Caki2 (cell line): ENCODE measurements around the gene SETD3. TPM values are rescaled to one million over a fixed set of nuclear protein-coding genes. Genes with fewer than 3 reads are reported as not detected.

ENCODE experiments used
- DNase-seq: peaks from one replicate; pipeline ENCODE4 v3.0.0-alpha.2; 2015; ENCODE audit warnings: low read depth
- in situ Hi-C: cut with HindIII; loops from 2 replicates; pipeline ENCODE4 v1.10.0; 2016; ENCODE audit warnings: low sequenced_read_pairs, low pct_unique_long_range_greater_than_20kb, mixed read lengths
- total RNA-seq: library from RNA; depleted of rRNA; stranded (reverse); fragments of >200 nt; shearing (Covaris generic); gene quantifications from 2 replicates; pipeline ENCODE4 v1.2.3, GENCODE V29; 2014; ENCODE audit warnings: low replicate concordance

The SETD3 gene
- total RNA-seq, 1 experiment from 2014 or later = 27.9 TPM

DNA sequence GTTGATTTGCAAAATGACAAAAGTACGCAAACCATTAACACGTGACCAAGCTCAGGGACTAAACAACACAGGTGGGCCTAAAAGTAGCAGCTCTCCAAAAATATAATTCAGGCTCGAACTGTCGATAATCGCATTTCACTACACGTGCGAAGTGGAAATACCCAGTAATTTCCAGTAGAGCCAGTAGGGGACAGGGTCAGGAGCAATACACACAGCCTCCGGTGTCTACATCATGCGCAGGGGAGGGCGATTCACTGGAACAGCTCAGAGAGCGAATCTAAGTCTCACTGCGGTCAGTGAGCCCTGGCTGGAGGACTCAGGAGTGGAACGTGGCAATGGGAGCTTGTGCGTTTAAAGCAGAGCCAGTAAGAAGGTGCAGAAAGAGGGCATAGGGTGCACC lies 40.4 kb downstream of the SETD3 start:
- in situ Hi-C loops = no loop called here
- no peak for DNase-seq

DNA sequence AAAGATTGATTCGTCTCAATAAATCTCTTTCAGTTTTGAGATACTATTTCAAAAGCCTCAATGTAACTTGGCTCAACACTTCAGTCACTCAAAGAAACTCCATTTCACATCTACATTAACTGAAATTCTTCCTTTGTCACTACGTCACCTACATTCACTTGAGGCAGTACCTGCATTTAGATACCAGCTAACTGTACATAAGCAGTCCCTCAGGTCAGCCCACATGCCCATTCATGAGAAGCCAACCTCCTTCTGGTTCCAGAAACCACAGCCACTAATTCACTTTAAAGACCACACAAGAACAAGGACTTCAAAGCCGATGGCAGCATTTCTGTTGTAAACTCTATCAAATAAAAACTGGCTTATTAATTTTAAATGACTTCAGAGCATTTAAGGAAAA lies 43.0 kb downstream of the SETD3 start:
- DNase-seq = no peak
- in situ Hi-C loops = no loop called here

DNA sequence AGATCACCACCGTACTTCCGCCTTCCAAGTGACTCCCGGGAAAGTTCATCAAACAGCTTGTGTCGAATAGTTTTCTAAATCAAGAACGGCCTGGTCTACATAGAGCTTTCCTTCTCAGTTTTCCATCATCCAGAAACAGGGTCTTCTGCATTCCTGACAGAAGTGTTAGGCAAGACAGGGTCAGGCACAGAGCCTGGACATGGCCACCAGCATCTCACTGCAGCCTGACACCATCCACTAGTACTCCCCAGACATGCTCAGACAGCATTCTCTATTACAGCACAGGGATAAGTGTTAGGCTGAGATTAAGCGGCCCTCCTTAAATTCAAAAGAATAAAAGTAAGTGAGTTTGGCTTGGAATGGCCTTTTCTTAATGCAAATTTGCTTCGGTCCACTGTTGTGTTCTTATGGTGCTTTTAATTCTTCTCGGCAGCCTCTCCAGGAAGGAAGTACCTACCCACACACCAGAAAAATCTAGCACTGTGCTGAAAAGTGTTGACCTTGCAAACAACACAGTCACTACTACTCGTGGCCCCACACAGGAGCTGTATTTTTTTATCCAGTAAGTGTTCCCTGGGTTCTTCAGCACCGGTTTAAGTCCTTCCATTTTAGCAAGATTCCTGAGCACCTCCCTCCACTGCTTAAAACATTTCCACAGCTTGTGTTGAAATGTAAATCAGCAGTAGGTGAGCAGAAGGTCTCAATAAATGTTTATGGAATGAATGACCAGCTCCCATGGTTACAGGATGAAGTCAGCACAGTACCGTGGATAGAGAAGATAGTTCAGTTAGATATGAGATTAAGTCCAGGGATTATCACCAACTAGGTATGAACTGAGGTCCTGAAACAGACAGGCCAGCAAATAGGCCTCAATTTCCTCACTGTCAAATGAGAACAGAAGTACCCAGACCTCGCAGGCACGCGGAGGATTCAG lies 44.1 kb downstream of the SETD3 start:
- no peak for DNase-seq
- in situ Hi-C loops = no loop called here

GRCh38 chr14:99435327-99435726 lies 45.3 kb downstream of the SETD3 start:
- DNase-seq = no peak
- in situ Hi-C loops = no loop called here

GRCh38 chr14:99432485-99432884 lies 48.2 kb downstream of the SETD3 start:
- in situ Hi-C loops = no loop called here

GRCh38 chr14:99431986-99432385 lies 48.7 kb downstream of the SETD3 start:
- DNase-seq = no peak
- in situ Hi-C loops = no loop called here

More at GRCh38 chr14:99432485-99432884, 48.2 kb downstream of the SETD3 start:
- DNase-seq = no peak

- no peak for DNase-seq
- in situ Hi-C loops = no loop called here
These were observed 50.2 kb downstream of the SETD3 start for GRCh38 chr14:99430491-99430890.

GRCh38 chr14:99427632-99428300 lies 52.9 kb downstream of the SETD3 start:
- DNase-seq = no peak
- in situ Hi-C loops = no loop called here

- in situ Hi-C loops = no loop called here
- no peak for DNase-seq
These were observed 53.8 kb downstream of the SETD3 start for GRCh38 chr14:99426813-99427346.

DNA sequence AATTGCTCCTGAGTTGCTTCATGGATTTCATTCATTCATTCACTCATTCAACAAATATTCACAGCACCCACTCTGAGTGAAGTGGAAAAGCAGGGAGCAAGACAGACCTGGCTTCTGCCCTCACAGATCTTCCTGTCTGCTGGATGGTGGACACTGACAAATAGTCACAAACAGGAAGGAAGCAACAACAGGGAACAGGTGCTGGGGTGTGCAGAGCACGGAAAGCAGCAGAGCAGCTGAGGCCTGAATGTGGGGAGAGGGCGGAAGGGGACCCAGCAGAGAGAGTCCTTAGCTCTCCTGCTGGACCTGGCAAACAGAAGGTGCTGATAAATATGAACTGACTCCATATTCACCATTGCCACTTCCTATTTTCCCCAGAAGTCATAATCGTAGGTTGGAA lies 54.4 kb downstream of the SETD3 start:
- in situ Hi-C loops = no loop called here

GRCh38 chr14:99425272-99425681 lies 55.4 kb downstream of the SETD3 start:
- in situ Hi-C loops = no loop called here
- DNase-seq = no peak

More for the DNA sequence above, 54.4 kb downstream of the SETD3 start:
- DNase-seq = no peak

DNA sequence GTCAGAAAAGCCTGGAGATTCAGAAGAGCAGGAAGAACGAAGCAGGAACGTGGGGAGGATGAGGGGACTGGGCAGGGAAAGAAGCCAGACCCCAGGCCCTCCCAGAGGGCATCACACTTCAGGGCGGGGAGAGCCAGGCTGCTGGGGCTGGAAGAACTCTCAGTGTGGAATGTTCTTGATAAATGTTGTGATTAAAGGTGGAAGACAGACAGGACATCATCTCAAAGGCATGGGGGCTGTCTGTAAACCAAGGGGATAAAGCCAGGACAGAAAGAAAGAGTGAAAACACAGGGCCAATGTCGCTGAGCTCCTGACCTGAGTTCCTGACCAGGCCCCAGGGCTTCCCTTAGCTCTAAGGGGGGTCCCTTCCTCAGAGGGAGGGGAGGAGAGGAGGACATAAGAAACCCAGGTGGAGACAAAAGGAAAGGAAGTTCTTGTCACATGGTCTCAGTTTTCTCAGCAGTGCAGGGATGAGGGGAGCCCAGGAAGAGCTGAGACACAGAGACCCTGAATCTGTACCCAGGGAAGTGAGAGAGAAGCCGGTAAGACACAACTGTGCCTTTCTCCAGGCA lies 56.3 kb downstream of the SETD3 start:
- DNase-seq = no peak
- in situ Hi-C loops = no loop called here

GRCh38 chr14:99423434-99423833 lies 57.2 kb downstream of the SETD3 start:
- in situ Hi-C loops = no loop called here
- no peak for DNase-seq

DNA sequence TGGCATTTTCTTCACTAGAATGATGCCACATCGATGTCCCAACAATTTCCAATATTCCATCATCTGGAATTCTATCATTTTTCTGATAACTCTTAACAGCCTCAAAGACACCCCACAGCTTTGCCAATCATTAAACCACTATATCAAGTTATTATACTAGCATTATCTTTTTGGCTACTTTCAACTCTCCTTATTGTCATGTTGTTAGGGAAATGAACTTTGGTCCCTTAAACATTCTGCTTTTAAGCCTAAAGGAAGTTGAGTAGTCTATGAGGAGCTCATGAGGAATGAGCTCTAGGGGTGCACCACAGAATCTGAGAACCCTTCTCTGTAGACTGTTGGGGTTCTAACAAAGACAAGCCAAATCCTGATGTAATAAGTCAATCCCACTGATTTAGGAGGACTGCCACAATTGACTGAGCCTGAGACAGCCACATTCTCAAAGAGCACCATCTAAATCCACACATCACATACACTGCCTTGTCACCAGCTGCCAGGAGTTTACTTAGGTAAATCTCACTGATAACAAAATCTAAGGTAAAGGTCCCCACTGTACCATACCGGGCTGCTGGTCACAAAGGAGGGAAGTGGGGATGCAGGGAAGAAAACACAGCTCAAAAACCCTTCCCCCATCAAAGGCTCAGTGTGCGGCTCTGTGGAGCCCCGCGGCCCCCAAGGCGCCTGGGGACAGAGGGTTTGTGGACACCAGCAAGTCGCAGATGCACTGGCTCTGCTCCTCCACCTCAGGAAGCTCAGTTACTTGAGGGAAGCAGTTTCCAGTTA lies 58.2 kb downstream of the SETD3 start:
- DNase-seq = no peak
- in situ Hi-C loops = no loop called here

DNA sequence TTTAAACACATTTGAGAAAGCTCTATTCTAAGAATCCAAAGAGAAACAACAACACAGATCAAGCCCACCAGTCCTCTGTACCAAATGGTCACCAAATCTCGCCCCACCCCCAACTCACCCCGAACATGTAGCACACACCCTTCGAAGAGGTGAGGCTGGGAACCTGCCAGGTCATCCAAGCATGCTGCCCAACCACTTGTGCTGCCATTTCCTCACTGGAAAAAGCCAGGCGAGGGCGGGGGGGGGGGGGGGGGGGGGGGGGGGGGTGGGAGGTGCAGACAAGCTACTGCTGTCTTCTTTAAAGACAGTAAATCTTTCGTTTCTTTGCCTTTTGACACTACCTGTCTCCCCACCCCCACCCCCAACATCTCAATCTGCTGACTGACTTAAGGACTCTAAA lies 59.9 kb downstream of the SETD3 start:
- no peak for DNase-seq
- in situ Hi-C loops = no loop called here

DNA sequence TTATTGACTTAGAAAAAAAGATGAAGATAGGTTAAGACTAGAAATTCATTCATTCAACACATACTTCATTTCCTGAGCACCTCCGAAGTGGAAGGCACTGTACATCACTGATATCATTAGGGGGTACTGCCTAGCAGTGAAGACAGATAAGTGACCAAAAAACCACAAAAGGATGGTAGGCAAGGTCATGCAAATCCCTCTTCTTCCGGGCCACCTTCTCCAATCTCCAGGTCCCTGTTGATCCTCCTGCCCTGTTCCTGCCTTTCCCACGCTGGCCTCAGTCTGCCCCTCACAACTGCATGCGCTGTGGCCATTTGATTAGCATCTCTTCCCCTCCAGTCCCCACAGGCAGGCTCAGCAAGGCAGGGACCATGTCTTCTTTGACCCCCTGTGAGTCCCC lies 60.8 kb downstream of the SETD3 start:
- in situ Hi-C loops = no loop called here
- no peak for DNase-seq

GRCh38 chr14:99418242-99418641 lies 62.4 kb downstream of the SETD3 start:
- no peak for DNase-seq
- in situ Hi-C loops = no loop called here

GRCh38 chr14:99416909-99417308 lies 63.8 kb downstream of the SETD3 start:
- no peak for DNase-seq
- in situ Hi-C loops = no loop called here
